22Rv1 (cell line): ENCODE data around the gene LIMK2.

Source experiments
- CTCF ChIP-seq: fragments of 450-650 bp; IDR thresholded peaks from 2 replicates; pipeline ENCODE4 v1.5.1; 2017; ENCODE audit warnings: mild to moderate bottlenecking
- ZFX ChIP-seq: fragments of 450-650 bp; IDR thresholded peaks from 2 replicates; pipeline ENCODE4 v1.6.1; 2017; ENCODE audit warnings: antibody characterized with exemption, borderline replicate concordance

- TF ChIP-seq CTCF, result no peak
- no peak for TF ChIP-seq ZFX
Observed at GRCh38 chr22:31211482-31211861, 626 bp upstream of the LIMK2 start.
